Effector CD8-positive, alpha-beta T cell (primary cell): ENCODE results near the gene PRKCI.
"Not testable (repeated sequence)": the region's sequence is repeated elsewhere in the genome, so short reads cannot be mapped to it uniquely, and the experiment has no call there.

Source experiments
- DNase-seq: peaks from one replicate; lab custom pipeline; 2025; lab: John Stamatoyannopoulos, UW

The PRKCI gene

DNA sequence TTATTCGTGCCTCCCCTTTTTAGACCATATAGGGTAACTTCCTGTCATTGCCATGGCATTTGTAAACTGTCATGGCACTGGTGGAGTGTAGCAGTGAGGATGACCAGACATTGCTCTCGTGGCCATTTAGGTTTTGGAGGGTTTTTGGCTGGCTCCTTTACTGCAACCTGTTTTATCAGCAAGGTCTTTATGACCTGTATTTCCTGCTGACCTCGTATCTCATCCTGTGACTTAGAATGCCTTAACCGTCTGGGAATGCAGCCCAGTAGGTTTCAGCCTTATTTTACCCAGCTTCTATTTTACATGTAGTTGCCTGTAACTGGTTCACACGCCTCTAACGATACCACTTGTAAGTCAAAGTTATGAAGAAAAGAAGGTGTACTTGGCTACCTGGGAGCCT lies 121.6 kb downstream of the PRKCI start:
- not testable (repeated sequence) for DNase-seq

DNA sequence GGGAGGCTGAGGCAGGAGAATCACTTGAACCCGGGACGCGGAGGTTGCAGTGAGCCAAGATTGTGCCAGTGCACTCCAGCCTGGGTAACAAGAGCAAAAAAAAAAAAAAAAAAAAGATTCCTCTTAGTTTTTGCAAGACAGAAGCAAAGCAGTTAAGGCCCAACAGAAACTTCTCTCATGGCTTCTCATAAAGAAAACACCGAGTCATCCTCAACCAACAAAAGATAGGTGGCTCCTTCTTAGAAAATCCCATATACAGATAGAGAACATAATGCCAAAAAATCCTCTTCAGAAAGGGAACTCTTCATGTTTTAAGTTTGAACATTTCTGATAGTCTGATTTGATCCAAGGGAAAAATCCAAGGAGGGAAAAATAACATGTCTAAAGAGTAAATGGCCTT lies 122.7 kb downstream of the PRKCI start:
- no peak for DNase-seq

GRCh38 chr3:170346481-170347392 lies 124.5 kb downstream of the PRKCI start:
- no peak for DNase-seq

GRCh38 chr3:170350515-170351413 lies 128.5 kb downstream of the PRKCI start:
- no peak for DNase-seq

GRCh38 chr3:170352936-170353335 lies 130.7 kb downstream of the PRKCI start:
- DNase-seq: no peak

DNA sequence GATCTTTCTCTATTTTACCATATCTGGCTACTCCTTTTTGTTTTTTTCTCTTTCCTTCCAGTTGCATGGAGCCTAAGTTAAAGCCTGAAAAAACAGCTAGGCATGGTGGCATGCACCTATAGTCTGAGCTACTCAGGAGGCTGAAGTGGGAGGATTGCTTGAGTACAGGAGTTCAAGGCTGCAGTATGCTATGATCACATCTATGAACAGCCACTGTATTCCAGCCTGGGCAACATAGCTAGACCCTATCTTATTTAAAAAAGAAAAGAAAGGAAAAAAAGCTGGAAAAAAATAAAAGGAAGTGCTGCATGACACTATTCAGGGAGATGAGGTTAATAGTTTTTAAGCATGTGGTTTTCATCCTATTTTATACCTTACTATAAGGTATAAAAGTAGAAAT lies 131.3 kb downstream of the PRKCI start:
- DNase-seq: no peak

- DNase-seq: no peak
Observed at GRCh38 chr3:170354760-170355159, 132.5 kb downstream of the PRKCI start.
